HG02943 (cell line): ENCODE measurements around the gene E2F1.

Experiments used
- ATAC-seq: cut with Tn5 transposase; IDR thresholded peaks from one replicate; pipeline ENCODE4 v1.9.1; 2021; ENCODE audit warnings: mild to moderate bottlenecking, low read depth, moderate library complexity; ENCODE audit not compliant: unreplicated experiment

Gene E2F1, protein sequence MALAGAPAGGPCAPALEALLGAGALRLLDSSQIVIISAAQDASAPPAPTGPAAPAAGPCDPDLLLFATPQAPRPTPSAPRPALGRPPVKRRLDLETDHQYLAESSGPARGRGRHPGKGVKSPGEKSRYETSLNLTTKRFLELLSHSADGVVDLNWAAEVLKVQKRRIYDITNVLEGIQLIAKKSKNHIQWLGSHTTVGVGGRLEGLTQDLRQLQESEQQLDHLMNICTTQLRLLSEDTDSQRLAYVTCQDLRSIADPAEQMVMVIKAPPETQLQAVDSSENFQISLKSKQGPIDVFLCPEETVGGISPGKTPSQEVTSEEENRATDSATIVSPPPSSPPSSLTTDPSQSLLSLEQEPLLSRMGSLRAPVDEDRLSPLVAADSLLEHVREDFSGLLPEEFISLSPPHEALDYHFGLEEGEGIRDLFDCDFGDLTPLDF

DNA sequence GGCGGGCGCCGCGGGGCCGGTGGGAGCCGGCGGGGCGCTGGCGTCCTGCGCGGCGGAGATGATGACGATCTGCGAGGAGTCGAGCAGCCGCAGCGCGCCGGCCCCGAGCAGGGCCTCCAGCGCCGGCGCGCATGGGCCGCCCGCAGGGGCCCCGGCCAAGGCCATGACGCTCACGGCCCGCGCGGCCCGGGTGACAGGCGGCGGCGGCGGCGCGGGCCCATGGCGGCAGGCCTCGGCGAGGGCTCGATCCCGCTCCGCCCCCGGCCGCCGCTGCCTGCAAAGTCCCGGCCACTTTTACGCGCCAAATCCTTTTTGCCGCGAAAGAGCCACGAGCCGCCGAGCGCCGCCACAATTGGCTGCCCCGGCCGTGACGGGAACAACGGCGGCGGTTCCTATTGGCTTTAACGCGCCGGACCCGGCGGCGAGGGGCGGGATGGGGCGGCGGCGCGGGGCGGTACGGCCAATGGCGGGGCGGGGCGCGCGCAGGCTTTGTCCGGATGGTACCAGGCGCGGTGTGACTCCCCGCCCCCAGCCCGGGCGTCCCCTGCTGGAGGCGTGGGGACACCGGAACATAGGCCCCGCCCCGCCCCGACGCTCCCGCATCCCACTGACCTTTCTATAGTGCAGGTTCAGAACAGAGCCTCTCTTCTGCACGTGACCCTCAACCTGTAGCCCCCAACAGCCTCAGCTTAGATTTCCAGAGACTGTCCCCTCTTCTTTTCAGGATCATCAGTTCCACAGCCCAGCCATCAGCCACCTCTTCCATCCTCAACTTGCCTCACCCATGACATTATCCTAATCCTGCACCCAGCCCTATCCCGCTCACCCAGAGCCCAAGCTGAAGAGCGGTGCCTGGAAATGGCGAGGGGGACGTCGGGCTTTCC, at the start of gene E2F1:
Gene E2F1, minus strand, starts transcription at position 286 of the 884 bp plus-strand sequence. Its CDS starts 121 bp downstream, at position 165.
- ATAC-seq, result peak; percentile 71

DNA sequence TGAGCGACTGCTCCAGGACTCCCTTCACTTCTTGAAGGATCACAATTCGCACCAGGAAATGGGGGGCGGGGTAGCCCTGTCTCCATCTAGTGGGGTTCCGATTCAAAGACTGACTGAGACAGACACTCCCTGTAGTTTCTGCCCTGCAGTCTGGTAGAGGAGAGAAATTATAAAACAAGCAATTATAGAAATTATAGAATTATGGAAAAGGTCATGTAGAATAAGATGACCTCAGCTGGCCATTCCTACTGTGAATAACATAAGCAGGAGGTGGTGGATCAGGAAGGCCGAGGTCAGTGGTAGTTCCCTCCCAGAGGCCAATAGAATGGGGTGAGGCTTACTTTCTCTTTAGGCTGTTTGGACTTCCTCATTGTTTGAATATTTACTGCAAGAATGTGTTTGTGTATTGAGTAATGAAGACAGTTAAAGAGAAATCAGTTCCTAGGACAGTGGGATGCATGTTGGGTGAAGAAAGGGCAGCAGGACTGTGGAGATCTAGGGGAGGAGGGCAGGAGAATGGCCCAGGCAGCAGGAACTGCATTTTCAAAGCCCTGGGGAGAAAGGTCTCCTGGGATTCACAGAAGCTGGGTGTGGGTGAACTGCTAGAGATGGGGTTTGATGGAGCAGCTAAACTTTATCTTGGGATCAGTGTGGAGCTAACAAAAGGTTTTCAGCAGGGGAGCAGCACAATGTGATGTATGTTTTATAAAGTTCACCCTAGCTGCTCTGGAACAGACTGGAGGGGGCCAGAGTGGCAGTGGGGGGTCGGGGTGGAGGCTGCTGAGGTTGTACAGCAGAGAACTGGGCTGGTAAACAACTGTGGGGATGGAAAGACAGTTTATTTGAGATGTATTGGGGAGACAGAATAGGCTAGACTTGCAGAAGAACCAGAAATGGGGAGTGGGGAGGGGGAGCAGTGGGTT, 47.7 kb upstream of the E2F1 start:
- ATAC-seq, result no peak

DNA sequence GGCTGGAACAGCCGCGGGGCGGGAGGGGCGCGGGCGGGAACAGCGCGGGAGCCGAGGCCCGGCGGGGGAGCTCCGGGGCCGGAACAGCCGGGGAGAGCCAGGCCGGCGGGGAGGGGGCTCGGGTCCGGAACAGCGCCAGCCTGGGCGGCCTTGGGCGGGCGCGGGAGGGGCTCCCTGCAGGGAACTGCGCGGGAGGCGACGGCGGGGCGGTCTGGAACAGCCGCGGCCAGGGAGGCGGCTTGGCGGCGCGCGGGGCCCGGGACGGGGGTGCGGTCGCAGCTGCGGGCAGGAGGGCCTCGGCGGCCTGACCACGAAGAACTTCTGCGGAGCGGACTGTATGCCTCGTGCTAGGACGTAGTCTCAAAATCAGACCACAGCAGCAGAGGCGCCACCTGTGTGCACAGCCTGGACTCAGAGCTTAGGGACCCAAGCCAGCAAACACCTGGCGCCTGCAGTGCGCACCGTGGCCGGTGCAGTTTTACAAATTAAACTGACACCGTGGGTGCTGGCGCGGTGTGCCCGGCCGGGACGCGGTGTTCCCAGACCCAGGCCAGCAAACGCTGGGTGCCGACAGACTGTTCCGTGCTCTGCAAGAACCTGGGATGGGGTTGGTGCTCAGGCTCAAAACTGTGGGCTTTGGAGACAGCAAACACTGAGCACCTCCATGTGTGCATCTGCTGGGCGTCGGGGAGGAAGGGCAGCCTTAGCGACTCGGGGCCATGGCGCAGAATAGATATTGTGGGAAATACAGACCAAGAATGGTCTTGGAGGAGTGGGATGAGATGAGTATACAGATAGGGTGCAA, 46.2 kb upstream of the E2F1 start:
- ATAC-seq, result peak; percentile 58

DNA sequence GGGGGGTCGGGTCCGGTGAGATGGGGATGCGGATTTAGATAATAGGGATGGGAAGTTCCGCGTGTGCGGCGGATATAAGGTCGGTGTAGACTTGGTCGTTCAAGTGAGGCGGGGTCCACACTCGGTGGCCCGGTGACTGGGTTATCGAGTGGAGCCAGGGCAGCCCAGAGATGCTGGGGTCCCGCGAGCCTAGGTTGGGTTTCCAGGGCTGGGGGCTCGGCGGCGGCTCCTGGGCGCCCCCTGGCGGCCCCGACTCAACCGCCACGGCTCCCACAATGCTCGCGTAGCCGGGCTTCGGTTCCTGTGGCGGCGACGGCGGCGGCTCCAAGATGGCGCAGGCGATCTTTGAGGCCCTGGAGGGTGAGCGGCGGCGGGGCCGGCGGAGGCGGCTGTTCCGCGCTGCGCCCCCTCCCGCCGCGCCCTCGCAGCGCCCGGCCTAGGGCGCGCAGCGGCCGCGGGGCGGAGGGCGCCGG, 45.5 kb upstream of the E2F1 start, which contains the start of gene ZNF341:
Gene ZNF341, plus strand, starts transcription at position 304 of the 473 bp plus-strand sequence. Its CDS starts 26 bp downstream, at position 330.
- peak; percentile 55 for ATAC-seq

DNA sequence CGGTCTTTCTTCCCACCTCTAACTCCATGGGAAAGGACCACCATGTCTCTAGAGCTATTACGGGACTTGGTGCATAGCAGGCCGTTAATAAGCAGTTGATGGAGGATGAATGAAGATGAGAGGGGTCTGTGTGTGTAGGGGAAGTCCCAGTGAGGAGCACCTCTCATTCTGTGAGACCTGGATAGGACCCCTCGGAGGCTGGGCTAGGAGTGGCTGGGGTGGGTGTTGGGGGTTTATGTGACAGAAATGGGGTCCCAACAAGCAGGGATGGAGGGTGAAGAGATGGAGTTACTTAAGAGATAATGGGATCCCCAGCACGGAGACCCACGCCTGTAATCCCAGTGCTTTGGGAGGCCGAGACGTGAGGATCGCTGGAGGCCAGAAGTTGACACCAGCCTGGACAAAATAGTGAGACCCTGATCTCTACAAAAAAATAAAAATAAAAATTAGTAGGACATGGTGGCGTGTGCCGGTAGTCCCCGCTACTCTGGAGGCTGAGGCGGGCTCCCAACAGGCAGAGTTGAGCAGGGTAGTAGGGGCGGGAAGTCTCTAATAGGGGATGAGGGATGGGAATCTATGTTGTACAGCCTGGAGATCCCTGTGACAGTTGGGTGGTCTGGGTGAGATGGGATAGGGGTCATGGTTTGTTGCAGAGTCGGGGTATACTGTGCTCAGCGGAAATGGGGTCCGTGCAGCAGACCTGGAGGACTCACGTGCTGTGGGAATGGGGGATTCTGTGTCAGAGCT, 44.9 kb upstream of the E2F1 start:
- no peak for ATAC-seq

DNA sequence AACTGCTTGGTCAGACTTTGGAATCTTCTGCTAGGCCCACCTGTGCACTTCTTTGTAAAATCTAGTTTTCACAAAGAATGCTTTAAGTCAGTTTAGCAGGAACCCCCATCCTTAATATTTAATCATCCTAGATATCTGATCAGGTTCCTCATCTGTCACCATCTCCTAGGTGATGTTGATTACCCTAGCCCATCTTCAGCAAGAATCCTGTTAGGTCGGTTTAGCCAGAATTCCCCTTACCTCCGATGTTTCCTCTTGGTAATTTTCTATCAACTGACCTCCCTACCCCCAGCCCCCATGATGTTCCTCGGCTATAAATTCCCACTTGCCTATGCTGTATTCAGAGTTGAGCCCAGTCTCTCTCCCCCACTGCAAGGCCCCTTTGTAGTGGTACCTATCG, 42.9 kb upstream of the E2F1 start:
- ATAC-seq, result no peak

DNA sequence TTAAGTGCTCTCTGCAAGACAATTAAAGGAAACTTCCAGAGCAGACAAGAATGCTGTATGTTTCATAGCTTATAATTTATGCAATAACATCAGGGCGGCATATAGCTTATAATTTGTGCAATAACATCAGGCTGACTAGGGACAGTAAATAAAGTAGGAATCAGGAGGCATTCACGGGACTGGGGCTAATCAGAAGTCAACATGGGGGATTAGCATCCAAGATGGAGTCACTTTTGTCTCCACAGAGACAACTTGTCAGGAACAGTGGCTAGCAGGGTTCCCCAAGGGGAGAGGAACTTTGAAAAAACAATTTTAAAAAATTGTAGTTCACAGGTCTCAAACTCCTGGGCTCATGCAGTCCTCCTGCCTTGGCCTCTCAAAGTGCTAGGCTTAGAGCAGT, 42.3 kb upstream of the E2F1 start:
- ATAC-seq, result no peak

DNA sequence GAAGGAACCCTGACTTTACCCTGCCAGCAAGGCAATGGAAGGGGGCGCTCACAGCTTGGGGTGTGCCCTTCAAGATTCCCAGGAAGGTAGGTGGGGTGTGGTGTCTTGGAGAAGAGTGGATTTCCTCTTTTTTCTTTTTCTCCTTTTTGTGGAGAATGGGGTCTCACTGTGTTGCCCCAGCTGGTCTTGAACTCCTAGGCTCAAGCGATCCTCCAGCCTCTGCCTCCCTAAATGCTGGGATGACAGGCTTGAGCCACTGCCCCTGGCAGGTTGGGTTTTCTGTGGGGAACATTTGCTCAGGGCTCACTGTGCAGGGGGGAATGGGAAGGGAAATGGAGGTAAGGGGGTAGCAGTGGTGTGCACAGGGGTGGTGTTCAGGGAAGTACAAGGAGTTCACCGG, 41.6 kb upstream of the E2F1 start:
- no peak for ATAC-seq

DNA sequence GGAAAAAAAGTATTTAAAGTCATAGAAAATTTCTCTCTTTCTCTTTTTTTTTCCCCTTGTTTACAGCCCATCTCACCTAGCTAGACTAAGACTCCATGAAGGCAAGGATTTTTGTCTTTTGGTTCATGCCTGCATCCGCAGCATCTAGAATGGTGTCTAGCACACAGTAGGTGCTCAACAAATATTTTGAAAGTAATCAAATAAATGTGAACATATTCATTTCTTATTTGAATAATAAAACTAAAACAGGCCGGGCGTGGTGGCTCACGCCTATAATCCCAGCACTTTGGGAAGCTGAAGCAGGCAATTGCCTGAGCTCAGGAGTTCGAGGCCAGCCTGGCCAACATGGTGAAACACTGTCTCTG, 40.9 kb upstream of the E2F1 start:
- ATAC-seq, result no peak

DNA sequence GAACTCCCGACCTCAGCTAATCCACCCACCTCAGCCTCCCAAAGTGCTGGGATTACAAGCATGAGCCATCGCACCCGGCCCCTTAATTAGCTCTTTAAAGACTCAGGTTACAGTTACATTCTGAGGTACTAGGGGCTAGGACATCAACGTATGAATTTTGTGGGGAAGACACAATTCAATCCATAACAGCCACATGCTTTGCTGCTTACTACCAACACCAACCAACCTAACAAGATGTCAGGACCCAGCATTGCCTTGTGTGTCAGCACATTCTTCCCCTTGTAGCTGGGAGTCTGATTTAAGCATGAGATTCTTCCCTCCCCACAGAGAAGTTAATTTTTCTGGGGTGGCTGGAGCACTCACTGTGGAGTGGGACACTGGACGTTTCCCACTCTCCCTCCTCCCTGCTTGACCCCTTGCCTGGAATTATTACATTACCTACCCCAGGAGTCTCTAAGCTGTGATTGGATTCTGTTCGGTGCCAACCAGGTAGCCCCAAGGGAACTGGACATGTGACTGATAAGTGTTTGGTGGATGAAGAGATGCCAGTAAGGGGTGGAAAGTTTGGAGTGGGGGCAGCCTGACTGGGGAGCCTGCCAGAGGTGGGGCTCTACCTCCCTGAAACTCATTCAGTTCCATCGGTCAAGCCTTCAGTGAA, 39.6 kb upstream of the E2F1 start:
- ATAC-seq, result no peak

DNA sequence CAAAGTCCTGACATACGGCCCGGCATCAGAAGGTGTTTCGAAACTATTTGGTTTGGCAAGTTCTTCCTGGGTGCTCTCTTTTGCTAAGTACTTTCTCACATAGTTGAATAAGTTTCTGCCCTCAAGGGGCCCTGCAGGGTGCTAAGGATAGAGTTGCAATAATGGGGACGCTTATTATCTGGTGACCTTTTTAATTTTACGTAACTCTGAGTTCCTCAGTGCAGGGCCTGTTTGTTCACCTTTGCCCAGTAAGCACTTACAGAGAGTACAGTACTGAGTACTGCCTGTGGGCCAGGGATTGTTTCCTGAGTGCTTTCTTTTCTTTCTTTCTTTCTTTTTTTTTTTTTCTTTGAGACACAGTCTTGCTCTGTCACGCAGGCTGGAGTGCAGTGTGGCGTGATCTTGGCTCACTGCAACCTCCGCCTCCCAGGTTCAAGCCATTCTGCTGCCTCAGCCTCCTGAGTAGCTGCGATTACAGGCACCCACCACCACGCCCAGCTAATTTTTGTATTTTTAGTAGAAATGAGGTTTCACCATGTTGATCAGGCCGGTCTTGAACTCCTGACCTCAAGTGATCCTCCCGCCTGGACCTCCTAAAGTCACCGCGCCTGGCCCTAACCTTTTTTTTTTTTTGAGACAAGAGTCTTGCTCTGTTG, 38.4 kb upstream of the E2F1 start:
- no peak for ATAC-seq

DNA sequence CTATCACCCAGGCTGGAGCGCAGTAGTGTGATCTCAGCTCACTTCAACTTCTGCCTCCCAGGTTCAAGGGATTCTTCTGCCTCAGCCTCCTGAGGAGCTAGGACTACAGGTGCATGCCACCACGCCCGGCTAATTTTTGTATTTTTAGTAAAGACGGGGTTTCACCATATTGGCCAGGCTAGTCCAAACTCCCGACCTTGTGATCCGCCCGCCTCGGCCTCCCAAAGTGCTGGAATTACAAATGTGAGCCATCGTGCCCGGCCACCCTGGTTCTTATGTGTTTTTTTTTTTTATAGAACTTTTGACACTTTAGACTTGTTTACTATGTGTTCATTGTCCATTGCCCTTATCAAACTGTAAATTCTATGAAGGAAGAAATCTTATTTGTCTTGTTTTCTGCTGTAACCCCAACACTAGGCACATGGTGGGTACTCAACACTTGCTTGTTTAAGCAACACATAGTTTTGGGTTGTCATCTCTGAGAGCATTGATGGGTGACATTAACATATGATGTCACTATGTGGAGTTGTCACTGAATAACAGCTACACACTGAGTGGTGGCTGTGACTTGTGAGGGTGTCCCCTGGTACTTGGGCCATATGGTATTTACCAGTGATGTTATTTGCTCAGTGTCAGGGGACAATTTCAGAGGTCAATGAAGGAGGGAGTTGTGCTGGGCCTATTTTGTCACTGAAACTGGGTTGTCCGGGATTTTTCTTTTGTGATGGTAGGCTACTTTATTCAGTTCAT, 35.4 kb upstream of the E2F1 start:
- ATAC-seq, result no peak

DNA sequence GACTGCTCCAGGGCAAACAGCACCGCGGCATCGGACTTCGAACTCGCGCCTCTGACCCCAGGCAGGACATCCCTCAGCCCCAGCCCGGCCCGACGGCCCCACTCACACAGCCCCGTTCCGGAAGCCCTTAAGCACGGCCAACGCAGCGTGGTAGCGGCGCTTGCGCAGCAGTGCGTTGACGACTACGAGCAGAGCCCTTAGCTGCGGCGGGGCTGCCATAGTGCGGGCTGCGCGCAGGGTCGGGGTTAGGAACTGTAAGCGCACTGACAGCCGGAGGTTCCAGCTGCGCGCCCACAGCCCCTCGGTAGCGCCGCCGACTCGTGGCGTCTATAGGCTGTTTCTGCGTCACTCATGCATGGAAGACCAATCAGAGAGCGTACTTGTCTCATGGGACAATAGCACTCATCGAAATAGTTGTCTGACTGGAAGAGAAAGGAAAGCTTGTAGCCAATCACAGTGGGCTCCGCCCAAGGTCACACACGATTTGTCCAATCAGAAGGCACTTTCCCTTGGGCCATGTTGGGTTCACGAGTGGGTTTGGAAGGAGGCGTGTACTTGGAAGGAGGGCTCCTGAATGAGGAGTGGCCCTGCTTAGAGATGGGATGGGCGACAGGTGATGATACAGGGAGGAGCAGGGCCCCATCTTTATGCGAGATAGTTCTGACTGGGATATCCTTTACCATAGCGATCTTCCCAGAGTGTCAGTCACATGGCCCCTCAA, 34.0 kb upstream of the E2F1 start, which contains the start of gene PXMP4:
Gene PXMP4, minus strand, starts transcription at position 322 of the 721 bp plus-strand sequence. Its CDS starts 103 bp downstream, at position 219.
- ATAC-seq, result peak; percentile 97

DNA sequence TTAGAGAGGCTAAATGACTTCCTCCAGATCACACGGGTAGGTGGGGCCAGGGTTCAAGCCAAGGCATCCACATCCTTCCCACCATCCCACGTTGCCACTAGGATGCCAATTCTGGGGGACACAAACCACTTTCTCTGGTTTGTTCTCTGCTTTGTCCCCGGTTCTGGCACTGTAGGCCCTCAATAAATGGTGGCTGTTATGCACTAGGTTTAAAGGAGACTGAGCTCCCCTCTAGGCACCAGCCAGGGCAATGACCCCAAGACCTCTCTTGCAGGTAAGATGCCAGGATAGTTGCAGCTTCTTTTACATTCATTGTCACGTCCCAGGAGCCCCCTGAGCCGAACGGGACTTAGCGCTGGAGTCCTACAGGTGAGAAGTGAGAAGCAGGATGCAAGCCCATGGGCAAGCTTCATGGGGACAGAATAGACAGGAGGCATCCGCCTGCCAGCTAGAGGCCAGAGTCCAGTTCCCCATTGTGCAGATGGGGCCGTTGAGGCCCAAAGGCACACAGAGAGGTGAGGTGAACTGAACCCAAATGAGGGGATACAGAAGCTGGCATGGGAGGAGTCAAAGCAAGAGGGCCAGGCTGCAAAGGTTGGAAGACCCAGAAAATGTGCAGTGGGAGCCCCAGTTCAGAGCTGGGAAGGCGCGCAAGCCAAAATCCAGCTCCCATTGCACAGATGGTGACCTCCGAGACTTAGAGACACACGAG, 33.2 kb upstream of the E2F1 start:
- no peak for ATAC-seq

DNA sequence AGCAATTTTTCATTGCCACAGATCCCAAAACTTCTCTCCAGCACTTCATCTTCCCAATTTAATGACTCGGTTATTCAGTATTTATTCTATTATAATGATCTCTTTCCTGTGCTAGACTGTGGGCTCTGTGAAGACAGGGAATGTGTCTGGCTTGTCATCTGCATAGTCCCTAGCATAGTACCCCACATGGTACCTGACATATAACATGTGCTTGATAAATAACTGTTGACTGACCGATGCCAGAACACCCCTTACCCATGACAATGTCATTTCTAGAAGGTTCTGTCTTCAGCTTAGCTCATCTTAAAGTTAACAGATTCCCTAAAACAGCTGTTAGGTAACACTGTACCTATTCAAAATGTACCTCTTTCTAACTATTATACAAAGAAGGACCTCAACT, 30.3 kb upstream of the E2F1 start:
- ATAC-seq, result no peak
